Hepatocyte (in vitro differentiated cells): ENCODE data around the gene TBATA.

ENCODE experiments used
- CTCF ChIP-seq: fragments of 200-600 bp; sonication (generic); IDR thresholded peaks from 2 replicates; pipeline ENCODE4 v1.5.1; 2016; ENCODE audit warnings: antibody characterized with exemption, mild to moderate bottlenecking; ENCODE audit not compliant: poor library complexity
- EZH2 ChIP-seq: fragments of 200-600 bp; sonication (generic); IDR thresholded peaks from 2 replicates; pipeline ENCODE4 v1.6.1; 2016; ENCODE audit warnings: antibody characterized with exemption, mild to moderate bottlenecking, borderline replicate concordance
- EZH2phosphoT487 ChIP-seq: fragments of 200-600 bp; sonication (generic); IDR thresholded peaks from one replicate; pipeline ENCODE4 v1.6.1; 2018; ENCODE audit warnings: antibody characterized with exemption, mild to moderate bottlenecking, low read depth, moderate library complexity; ENCODE audit not compliant: unreplicated experiment, severe bottlenecking

- TF ChIP-seq CTCF, result no peak
- no peak for TF ChIP-seq EZH2
- no peak for TF ChIP-seq EZH2phosphoT487
Measured at GRCh38 chr10:70762441-70763175, 22.6 kb downstream of the TBATA start.
